SK-N-SH (cell line): ENCODE data around the gene SERPINE2. TPM values are rescaled to one million over a fixed set of nuclear protein-coding genes. Genes with fewer than 3 reads are reported as not detected.
A peak's percentile ranks its signal among the peaks of the same experiment; 100 is the strongest.

Experiments used
- CTCF ChIA-PET: fragments of 300-600, 350-600 bp; formaldehyde crosslinking; extraction: SDS; loops from one replicate; lab custom pipeline; 2021; lab: Yijun Ruan, JAX
- POLR2A ChIA-PET: fragments of 350-600 bp; sonication (Branson Sonifier 250); formaldehyde crosslinking; extraction: SDS; loops from one replicate; lab custom pipeline; 2020; ENCODE audit warnings: antibody characterized with exemption, inconsistent platforms; lab: Yijun Ruan, JAX
- DNase-seq: peaks from one replicate; pipeline ENCODE4 v3.0.0; 2012
- H2AFZ ChIP-seq: fragments of 200-600 bp; sonication (generic); 2 replicates; pipeline ENCODE4 v1.8.1; 2016; ENCODE audit warnings: antibody characterized with exemption, mild to moderate bottlenecking, low read depth
- H3F3A ChIP-seq: fragments of 200-600 bp; sonication (generic); replicated peaks from 2 replicates; pipeline ENCODE3; 2016; ENCODE audit warnings: antibody characterized with exemption, mild to moderate bottlenecking; ENCODE audit not compliant: insufficient read depth
- H3K27ac ChIP-seq, 2 experiments: fragments of 200-500 bp in 1 of 2; fragments of 200-600 bp in 1 of 2; sonication (Bioruptor generic) in 1 of 2; sonication (generic), shearing (Covaris generic) in 1 of 2; 2 replicates each; pipeline versions ENCODE4 v1.5.1 to v1.6.1; 2014 to 2016; ENCODE audit warnings: low read depth in 2 of 2, inconsistent platforms in 1 of 2, low read length in 1 of 2, mild to moderate bottlenecking in 1 of 2, mixed read lengths in 1 of 2
- H3K27me3 ChIP-seq: fragments of 200-600 bp; sonication (generic), shearing (Covaris generic); 2 replicates; pipeline ENCODE4 v1.6.1; 2016; ENCODE audit warnings: mixed run types; ENCODE audit not compliant: insufficient read depth
- H3K36me3 ChIP-seq, 2 experiments: fragments of 200-500 bp in 1 of 2; fragments of 200-600 bp in 1 of 2; sonication (Bioruptor generic) in 1 of 2; sonication (generic) in 1 of 2; replicated peaks in 1 of 2; 2 replicates each; pipeline versions ENCODE3 to v1.5.1; 2014 to 2016; ENCODE audit warnings: low read length in 1 of 2, mild to moderate bottlenecking in 1 of 2; ENCODE audit not compliant: insufficient read depth in 2 of 2, control insufficient read depth in 1 of 2
- H3K4me1 ChIP-seq, 2 experiments: fragments of 200-500 bp in 1 of 2; fragments of 200-600 bp in 1 of 2; sonication (Bioruptor generic) in 1 of 2; sonication (generic), shearing (Covaris generic) in 1 of 2; 2 replicates each; pipeline versions ENCODE4 v1.5.1 to v1.6.1; 2014 to 2016; ENCODE audit warnings: low read depth in 1 of 2, low read length in 1 of 2, mixed run types in 1 of 2; ENCODE audit not compliant: insufficient read depth in 2 of 2, control insufficient read depth in 1 of 2
- H3K4me2 ChIP-seq: fragments of 200-600 bp; sonication (generic), shearing (Covaris generic); 2 replicates; pipeline ENCODE4 v1.6.1; 2017; ENCODE audit warnings: mixed run types
- H3K4me3 ChIP-seq, 2 experiments: fragments of 200-500 bp in 1 of 2; fragments of 200-600 bp in 1 of 2; sonication (Bioruptor generic) in 1 of 2; sonication (generic), shearing (Covaris generic) in 1 of 2; 2 replicates each; pipeline versions ENCODE4 v1.5.1 to v1.8.1; 2014 to 2016; ENCODE audit warnings: low read depth in 2 of 2, inconsistent platforms in 1 of 2, low read length in 1 of 2, mild to moderate bottlenecking in 1 of 2, mixed read lengths in 1 of 2, moderate library complexity in 1 of 2
- H3K79me2 ChIP-seq: fragments of 200-600 bp; sonication (generic); 2 replicates; pipeline ENCODE4 v1.8.1; 2017; ENCODE audit warnings: mild to moderate bottlenecking; ENCODE audit not compliant: insufficient read depth
- H3K9ac ChIP-seq: fragments of 200-600 bp; sonication (generic); 2 replicates; pipeline ENCODE4 v1.6.1; 2017; ENCODE audit warnings: mixed run types
- H3K9me2 ChIP-seq: fragments of 200-600 bp; sonication (generic); 2 replicates; pipeline ENCODE4 v1.6.1; 2017; ENCODE audit warnings: mixed run types
- H3K9me3 ChIP-seq: fragments of 200-600 bp; sonication (generic); 2 replicates; pipeline ENCODE4 v1.6.1; 2017; ENCODE audit warnings: mixed run types, mild to moderate bottlenecking, moderate library complexity
- H4K20me1 ChIP-seq: fragments of 200-600 bp; sonication (generic); 2 replicates; pipeline ENCODE4 v1.6.1; 2017; ENCODE audit warnings: mild to moderate bottlenecking, mixed run types; ENCODE audit not compliant: insufficient read depth
- ELF1 ChIP-seq: IDR thresholded peaks from 2 replicates; pipeline ENCODE4 v1.4.0; 2012
- EP300 ChIP-seq, 2 experiments: IDR thresholded peaks; 2 replicates each; pipeline versions ENCODE4 v1.4.0 to v1.6.1; 2012; ENCODE audit warnings: borderline replicate concordance in 1 of 2, low read depth in 1 of 2, low read length in 1 of 2
- EZH2phosphoT487 ChIP-seq: fragments of 200-600 bp; sonication (generic); IDR thresholded peaks from 2 replicates; pipeline ENCODE4 v1.6.1; 2017; ENCODE audit warnings: low read depth, mixed run types, mild to moderate bottlenecking, antibody characterized with exemption, moderate library complexity, borderline replicate concordance
- FOSL2 ChIP-seq: IDR thresholded peaks from 2 replicates; pipeline ENCODE4 v1.4.0; 2012; ENCODE audit warnings: low read depth, mild to moderate bottlenecking, moderate library complexity, borderline replicate concordance
- GABPA ChIP-seq: IDR thresholded peaks from 2 replicates; pipeline ENCODE4 v1.4.0; 2012; ENCODE audit warnings: low read depth, mild to moderate bottlenecking
- MXI1 ChIP-seq: IDR thresholded peaks from 2 replicates; pipeline ENCODE4 v1.6.1; 2012; ENCODE audit warnings: mild to moderate bottlenecking, low read depth, low read length, improper control_type of control experiment
- NRF1 ChIP-seq: IDR thresholded peaks from 2 replicates; pipeline ENCODE4 v1.6.1; 2012; ENCODE audit warnings: low read depth, mild to moderate bottlenecking, low read length
- PBX3 ChIP-seq: IDR thresholded peaks from 2 replicates; pipeline ENCODE4; 2012
- RAD21 ChIP-seq: IDR thresholded peaks from 2 replicates; pipeline ENCODE4 v1.6.1; 2012; ENCODE audit warnings: mild to moderate bottlenecking, low read length
- RCOR1 ChIP-seq: fragments of 150-350 bp; IDR thresholded peaks from 2 replicates; pipeline ENCODE4 v1.6.1; 2017; ENCODE audit warnings: antibody characterized with exemption, low read length
- REST ChIP-seq: IDR thresholded peaks from 2 replicates; pipeline ENCODE4 v1.6.1; 2012; ENCODE audit warnings: mild to moderate bottlenecking, low read depth, low read length, moderate library complexity
- RXRA ChIP-seq: IDR thresholded peaks from 2 replicates; pipeline ENCODE4 v1.4.0; 2012; ENCODE audit warnings: low read depth, mild to moderate bottlenecking, borderline replicate concordance
- TAF1 ChIP-seq: IDR thresholded peaks from 2 replicates; pipeline ENCODE4 v1.6.1; 2012; ENCODE audit warnings: low read depth, mild to moderate bottlenecking, low read length, moderate library complexity, borderline replicate concordance
- TEAD4 ChIP-seq: IDR thresholded peaks from 2 replicates; pipeline ENCODE4 v1.4.0; 2012; ENCODE audit warnings: mild to moderate bottlenecking, borderline replicate concordance; ENCODE audit not compliant: insufficient read depth
- YY1 ChIP-seq: IDR thresholded peaks from 2 replicates; pipeline ENCODE4 v1.4.0; 2012; ENCODE audit warnings: low read depth, mild to moderate bottlenecking
- ZBTB33 ChIP-seq: IDR thresholded peaks from 2 replicates; pipeline ENCODE4 v1.4.0; 2012; ENCODE audit warnings: low read depth, borderline replicate concordance
- WGBS: methylation state at CpG from one replicate; pipeline ENCODE4 v1.1.6; 2017; ENCODE audit warnings: low lambda C conversion rate; 5-methylcytosine and 5-hydroxymethylcytosine counted together
- polyA plus RNA-seq, 3 experiments: library from polyadenylated mRNA; depleted of rRNA; stranded (reverse); fragments of >200 nt; gene quantifications; 2 replicates each; pipeline ENCODE4 v1.2.3, GENCODE V29; 2012

The SERPINE2 gene
- polyA plus RNA-seq, 1 of the 3 experiments (the other 2 are of a cell fraction) = 249 TPM

- H2AFZ ChIP-seq = no peak overlapping the region
- H4K20me1 ChIP-seq = no peaks in the 10 kb centered on the region
- no peaks in the 10 kb centered on the region for H3K9me2 ChIP-seq
- no peak overlapping the region for H3K9ac ChIP-seq
- no peaks in the 10 kb centered on the region for H3K27me3 ChIP-seq
- ChIA-PET POLR2A (no interaction called here), CTCF (interaction anchor here (1.0 kb wide), 1 partner anchor 85 kb away, joined by 3 read pairs; no protein-coding TSS in a partner anchor)
- peaks cover 0 to 4% of the 10 kb centered on the region in 2 experiments; a peak in 2 of 4 replicates for H3K4me1 ChIP-seq
- no peaks in the 10 kb centered on the region for H3K79me2 ChIP-seq
- H3K9me3 ChIP-seq = no peaks in the 10 kb centered on the region
- H3K36me3 ChIP-seq = no peaks in the 10 kb centered on the region
- TF ChIP-seq FOSL2 (no peak), RCOR1 (no peak), RAD21 (no peak), RXRA (no peak), ZBTB33 (no peak), TAF1 (no peak), NRF1 (no peak), GABPA (no peak), EZH2phosphoT487 (no peak)
- H3K27ac ChIP-seq = no peak overlapping the region; a peak in 1 of 4 replicates
- H3F3A ChIP-seq = no peaks in the 10 kb centered on the region
- H3K4me2 ChIP-seq = no peak overlapping the region
- DNase-seq = no peak
- H3K4me3 ChIP-seq = no peak overlapping the region
- WGBS = 78% methylated on average over 2 of the region's 8 CpGs
These were observed 39.6 kb upstream of the SERPINE2 start for GRCh38 chr2:224078656-224079055.

DNA sequence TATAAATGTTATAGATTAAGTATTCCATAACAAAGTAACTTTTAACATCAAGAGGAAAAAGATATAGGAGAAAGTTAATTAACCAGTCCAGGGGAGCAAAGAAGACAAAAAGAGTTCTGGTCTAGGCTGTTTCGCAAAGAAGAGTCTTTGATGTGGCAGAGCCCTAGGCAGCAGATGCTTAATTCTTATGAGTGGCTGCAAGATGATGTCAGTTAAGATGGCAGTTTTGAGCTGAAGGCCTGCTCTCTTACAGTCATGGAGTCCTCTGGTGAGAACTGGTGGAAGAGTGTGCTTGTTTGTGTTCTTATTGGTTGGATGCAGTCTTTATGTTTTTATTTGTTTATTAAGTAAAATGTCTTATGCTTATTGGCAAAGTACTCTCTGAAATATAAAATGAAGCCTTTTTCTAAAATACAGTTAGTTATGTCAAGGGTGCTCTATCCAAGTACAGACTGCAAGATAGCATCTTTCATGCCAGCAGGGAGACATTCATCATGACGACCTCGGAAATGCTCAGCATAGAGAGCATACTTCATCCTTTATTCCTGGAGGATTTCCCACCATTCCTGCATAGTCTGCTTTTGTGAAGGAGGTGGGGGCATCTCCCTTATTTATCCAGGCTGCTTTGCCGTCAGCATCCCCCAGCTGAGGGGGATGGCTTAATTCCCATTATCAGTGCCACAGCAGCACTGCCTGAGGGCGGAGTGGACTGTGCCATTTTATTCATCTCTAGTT lies 38.9 kb upstream of the SERPINE2 start:
- H3K27ac ChIP-seq = peak overlapping the region in 1 of 2 experiments; percentile 17; a peak in 1 of 4 replicates
- WGBS = 61% methylated on average over 5 of the region's 5 CpGs
- POLR2A ChIA-PET = no interaction called here
- H3K9me2 ChIP-seq = no peaks in the 10 kb centered on the region
- H4K20me1 ChIP-seq = no peaks in the 10 kb centered on the region
- H3K36me3 ChIP-seq = no peaks in the 10 kb centered on the region
- no peaks in the 10 kb centered on the region for H3K27me3 ChIP-seq
- peak overlapping the region; percentile 53; the same call in 1 of the 2 replicates for H2AFZ ChIP-seq
- H3K9ac ChIP-seq = no peak overlapping the region
- DNase-seq = no peak
- H3K4me3 ChIP-seq = no peak overlapping the region
- CTCF ChIA-PET = interaction anchor here (1.0 kb wide), 1 partner anchor 84 kb away, joined by 3 read pairs; no protein-coding TSS in a partner anchor
- no peaks in the 10 kb centered on the region for H3K9me3 ChIP-seq
- no peak overlapping the region for H3K4me2 ChIP-seq
- no peaks in the 10 kb centered on the region for H3F3A ChIP-seq
- H3K79me2 ChIP-seq = no peaks in the 10 kb centered on the region
- H3K4me1 ChIP-seq = peaks cover 0 to 4% of the 10 kb centered on the region in 2 experiments; a peak in 2 of 4 replicates
- TF ChIP-seq PBX3 (peak; percentile 70), EP300 (IDR thresholded peaks at IDR 0.05; ENCODE audit: borderline replicate concordance in 1 of 2, low read depth in 1 of 2, low read length in 1 of 2) (peak in 1 of 2 experiments; percentile 45; a peak in 1 of 4 replicates), MXI1 (no peak), YY1 (no peak), ELF1 (no peak), TEAD4 (0 out of 2 replicates have a peak, but pooled peaks have one; percentile 30), TAF1 (no peak), ZBTB33 (no peak), REST (no peak)
